ENCODE results near the gene GFY.
"Not testable (repeated sequence)": the region's sequence is repeated elsewhere in the genome, so short reads cannot be mapped to it uniquely, and the experiment has no call there.

Gene GFY

DNA sequence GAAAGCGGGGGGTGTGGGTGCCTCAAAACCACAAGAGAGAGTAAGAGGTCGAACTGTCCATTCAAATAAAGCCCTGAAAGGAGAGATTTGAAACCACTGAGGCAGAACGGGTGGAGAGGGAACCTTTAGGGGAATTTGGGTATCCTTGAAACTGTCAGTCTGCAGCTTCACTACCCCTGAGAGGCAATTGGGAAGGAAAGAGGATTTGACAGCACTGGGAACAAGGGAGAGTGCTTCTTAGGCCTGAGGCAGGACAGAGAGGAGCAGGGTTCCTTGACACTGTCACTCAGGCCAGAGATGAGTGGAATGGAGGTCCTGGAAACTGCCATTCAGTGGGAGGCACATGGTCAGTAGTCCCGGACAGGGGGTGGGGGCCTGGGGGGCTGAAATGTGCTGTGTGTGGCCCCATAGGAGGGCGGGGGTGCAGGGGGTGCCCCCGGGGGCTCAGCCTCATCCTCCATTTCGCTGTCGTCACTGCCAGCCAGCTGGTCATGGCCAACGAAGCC is 5.0 kb downstream of the GFY start:
- DNase-seq, result no peak

GRCh38 chr19:49430678-49431329 is 5.6 kb downstream of the GFY start:
- DNase-seq, result no peak

GRCh38 chr19:49431330-49431749 is 6.2 kb downstream of the GFY start:
- peak; percentile 45 for DNase-seq

GRCh38 chr19:49432141-49433073 is 7.2 kb downstream of the GFY start:
- DNase-seq, result peak; percentile 50

DNA sequence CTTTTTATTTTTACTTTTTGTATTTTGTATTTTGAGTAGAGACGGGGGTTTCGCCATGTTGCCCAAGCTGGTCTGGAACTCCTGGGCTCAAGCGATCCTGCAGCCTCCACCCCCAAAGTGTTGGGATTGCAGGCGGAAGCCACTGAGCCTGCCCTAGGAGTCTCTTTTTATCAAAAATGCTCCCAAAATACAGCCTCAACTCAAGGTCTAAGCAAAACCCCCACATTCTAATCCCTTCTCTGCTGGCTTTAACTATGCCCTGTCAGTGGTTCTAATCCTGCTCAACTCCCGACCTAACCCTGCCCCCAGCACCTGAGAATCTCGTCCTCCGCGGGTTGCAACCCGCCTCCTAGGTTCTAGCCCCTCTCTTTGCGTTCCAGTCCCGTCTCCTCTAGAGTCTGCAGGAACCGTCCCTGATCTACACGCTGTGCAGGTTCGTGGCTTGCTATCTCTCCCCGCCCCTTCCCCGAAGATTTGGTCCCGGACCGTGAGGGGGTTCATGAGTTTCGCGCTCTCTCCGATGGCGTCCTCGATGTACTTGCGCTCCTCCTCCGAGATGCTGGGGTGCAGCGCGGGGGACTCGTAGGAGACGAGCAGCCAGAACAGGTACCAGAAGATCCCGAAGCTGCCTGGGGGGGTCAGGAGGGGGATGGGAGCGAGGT is 8.2 kb downstream of the GFY start:
- DNase-seq, result no peak

DNA sequence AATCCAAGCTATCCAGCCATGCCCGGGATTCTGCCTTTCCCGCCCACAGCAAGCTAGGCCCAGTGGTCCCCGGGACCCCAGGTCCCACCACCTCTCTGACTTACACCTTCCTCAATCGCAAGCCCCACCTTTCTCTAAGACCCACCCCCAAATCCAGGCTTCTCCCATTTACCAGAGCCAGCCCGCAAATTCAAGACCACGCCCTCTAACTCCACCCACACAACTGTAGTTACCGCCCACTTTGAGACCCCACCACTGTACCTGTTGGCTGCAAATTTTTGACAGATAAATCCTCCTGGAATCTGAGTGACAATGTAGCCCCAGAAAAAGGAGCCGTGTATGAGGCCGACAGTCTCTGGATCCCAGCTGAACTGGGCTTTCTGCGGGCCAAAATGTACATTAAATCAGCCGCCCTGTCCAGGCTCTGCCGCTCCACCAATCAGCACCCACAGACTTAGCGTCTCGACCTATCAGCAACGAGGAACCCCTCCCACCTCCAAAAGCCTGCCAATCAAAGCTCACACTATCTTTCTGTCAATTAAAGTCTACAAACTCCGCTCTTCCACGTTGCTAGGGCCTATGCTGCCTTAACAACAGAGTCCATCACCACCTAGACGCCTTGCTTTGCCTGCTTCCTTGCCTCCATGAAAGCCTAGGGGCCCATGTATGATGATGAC is 9.9 kb downstream of the GFY start:
- DNase-seq, result no peak

DNA sequence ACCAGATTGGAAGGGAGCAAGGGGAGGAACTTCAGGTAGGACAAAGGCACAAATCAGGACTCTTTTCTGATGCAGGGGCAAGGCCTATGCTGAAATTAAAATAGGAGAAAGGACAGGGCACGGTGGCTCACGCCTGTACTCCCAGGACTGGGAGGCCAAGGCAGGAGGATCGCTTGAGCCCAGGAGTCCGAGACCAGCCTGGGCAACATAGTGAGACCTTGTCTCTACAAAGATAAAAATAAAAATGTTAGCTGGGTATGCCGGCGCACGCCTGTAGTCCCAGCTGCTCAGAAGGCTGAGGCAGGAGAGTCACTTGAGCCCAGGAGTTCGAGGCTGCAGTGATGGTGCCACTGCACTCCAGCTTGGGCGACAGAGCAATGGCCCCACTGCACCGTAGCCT is 10.5 kb downstream of the GFY start:
- no peak for DNase-seq

GRCh38 chr19:49436381-49437017 is 11.3 kb downstream of the GFY start:
- peak; percentile 62 for DNase-seq

DNA sequence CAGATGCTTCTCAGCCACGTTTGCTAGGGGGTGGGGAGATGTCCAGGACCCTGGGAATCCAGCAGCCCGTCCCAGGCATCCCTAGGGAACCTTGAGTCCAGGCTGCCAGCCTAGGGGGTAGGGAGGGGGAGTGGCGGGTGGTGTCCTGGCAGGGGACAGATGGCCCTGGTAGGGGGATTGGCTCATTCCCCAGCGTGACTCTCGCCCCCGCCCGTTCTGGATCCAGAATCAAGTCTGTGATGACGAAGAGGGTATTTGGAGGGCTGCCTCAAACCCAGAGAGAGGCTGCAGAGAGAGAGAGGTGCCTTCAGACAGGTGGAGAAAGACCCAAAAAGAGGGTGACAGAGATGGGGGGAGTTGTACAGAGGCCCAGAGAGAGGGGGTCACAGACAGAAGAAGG is 12.0 kb downstream of the GFY start:
- no peak for DNase-seq

GRCh38 chr19:49438261-49438660 is 13.1 kb downstream of the GFY start:
- DNase-seq, result no peak

DNA sequence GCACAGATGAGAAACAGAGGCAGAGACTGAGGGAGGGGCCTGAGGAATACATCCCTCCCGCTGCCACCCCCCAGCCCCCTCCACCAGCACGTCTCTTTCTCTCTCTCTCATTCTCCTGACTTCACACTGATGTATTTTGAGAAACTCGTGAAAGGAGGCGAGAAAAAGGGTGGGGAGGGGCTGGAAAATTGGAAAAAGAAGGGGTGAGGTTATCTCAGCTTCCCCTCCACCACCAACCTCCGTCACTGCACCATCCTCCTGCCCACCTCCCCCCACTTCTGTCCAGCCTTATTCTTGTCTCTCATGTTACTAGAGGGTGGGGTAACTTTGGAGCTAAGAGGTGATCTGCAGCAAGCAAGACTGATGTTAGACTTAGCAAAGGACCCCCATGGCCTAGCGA is 14.6 kb downstream of the GFY start:
- no peak for DNase-seq

DNA sequence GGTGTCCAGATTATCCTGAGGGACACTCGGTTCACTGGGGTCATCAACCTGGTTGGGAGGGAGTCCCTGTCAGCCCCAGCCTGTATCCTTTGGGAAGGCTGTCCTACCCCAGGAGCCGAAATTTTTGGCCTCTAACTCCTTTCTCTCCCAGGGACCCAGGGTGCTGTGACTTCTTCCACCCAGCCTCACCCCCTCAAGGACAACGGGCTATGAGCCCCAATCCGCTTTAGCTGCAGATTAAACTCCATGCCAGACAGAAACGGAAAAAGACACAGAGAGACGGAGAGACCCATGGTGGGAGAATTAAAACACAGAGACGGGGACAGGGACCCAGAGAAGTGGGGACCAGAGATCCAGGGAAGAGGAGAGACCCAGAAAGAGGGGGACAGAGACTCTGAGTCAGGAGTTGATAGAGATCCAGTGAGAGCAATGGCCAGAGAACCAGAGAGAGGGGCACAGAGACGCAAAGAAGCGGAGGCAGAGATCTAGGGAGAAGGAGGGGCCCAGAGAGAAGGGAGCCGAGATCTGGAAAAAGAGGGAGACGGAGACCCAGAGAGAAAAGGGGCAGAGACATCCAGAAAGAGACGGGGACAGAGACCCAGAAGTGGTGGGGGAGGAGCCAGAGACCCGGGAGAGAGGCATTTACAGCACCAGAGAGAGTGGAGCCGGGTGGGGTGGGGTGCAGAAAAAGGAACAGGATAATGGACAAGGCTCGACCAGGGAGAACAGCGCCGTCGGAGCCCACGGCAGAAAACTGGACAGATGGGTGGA is 15.4 kb downstream of the GFY start:
- no peak for DNase-seq

GRCh38 chr19:49441210-49441959 is 16.2 kb downstream of the GFY start, which contains the start of gene SLC17A7:
Gene SLC17A7, minus strand, starts transcription at chr19:49441527. Its CDS starts 148 bp downstream, at chr19:49441379.
- DNase-seq, result peak; percentile 53

DNA sequence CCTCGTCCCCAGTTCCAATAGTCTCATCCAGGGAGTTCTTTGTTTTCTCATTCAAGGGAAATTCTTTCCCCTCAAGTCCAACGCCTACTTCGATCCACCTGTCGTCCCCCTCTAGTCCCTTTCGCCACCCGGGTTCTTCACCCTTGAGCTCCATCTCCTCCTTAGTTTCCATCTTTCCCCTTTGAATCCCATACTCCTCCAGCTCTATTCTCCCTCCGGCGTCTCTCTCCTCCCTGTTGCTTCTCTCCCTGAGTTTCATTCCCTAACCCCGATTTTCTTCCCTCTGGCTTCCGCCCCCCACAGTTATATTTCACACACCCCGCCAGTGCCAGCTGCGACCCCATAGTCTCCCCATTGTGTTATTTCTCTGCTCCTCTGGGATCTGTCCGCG is 16.8 kb downstream of the GFY start:
- DNase-seq, result no peak

DNA sequence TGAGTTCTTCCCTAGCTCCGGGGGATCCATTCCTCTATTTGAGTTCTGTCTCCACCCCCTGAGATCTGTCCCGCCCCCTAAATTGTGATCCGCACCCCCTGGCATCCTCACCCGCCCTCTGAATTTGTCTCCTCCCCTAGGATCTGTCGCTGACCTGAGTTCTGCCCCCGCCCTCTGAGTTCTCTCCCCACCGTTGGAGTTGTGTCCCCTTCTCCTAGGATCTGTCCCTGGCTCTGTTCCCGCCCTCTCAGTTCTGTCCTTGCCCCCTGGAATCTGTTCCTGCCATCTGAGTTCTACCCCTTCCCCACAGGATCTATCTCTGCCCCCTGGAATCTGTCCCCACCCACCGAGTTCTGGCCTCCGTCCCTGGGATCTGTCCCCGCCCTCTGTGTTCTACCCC is 17.2 kb downstream of the GFY start:
- no peak for DNase-seq

- DNase-seq, result peak; percentile 64
Measured at GRCh38 chr19:49442771-49443365, 17.7 kb downstream of the GFY start.

GRCh38 chr19:49443366-49444099 is 18.3 kb downstream of the GFY start:
- peak; percentile 94 for DNase-seq

- not testable (repeated sequence) for DNase-seq
Measured at GRCh38 chr19:49444100-49444700, 19.0 kb downstream of the GFY start.

GRCh38 chr19:49445997-49446396 is 20.8 kb downstream of the GFY start:
- DNase-seq, result no peak
